ENCODE results near the gene UBTD2.

Gene UBTD2

DNA sequence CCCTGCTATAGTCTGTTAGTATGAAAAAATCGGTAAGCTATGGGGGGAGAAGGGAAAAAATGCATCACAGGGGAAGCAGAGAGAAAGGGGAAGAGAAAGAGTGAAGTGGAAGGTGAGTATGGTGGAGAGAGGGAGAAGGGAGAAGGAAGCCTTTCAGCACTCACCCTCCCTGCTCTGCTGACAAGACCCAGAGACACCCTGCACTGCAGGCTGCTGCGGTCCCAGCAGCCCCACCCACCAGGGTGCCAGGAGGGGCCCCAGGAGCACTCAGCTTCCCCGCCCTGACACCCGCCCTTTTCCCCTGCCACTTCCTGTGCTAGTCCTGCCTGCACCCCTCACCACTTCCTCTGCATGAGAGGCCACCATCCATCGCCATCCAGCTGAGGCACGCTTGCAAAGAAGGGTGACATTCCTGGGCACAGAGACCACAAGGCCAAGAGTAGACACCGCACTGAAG lies 108.3 kb downstream of the UBTD2 start:
- no peaks in the 10 kb centered on the region for H3K27me3 ChIP-seq (replicated peaks; ENCODE audit: insufficient read depth, low read length)
- H3K4me3 ChIP-seq (ENCODE audit: low read length) = peak overlapping the region; percentile 64
- no peaks in the 10 kb centered on the region for H4K20me1 ChIP-seq (ENCODE audit: insufficient read depth, low read length)
- DNase-seq = peak; percentile 90
- H3K4me1 ChIP-seq (ENCODE audit: low read length) = peaks cover 34% of the 10 kb centered on the region
- H3K9me2 ChIP-seq (replicated peaks; ENCODE audit: insufficient read depth, low read length) = no peaks in the 10 kb centered on the region
- no peaks in the 10 kb centered on the region for H3K36me3 ChIP-seq (replicated peaks; ENCODE audit: insufficient read depth, low read length)
- peak overlapping the region; percentile 54 for H3K9ac ChIP-seq (ENCODE audit: low read length)
- H3F3A ChIP-seq (ENCODE audit: insufficient read depth, low read length) = peaks cover 40% of the 10 kb centered on the region
- H3K4me2 ChIP-seq (ENCODE audit: low read depth, low read length) = peak overlapping the region; percentile 76
- peak overlapping the region; percentile 72 for H3K27ac ChIP-seq (ENCODE audit: low read length)
- TF ChIP-seq, protein P1, sequence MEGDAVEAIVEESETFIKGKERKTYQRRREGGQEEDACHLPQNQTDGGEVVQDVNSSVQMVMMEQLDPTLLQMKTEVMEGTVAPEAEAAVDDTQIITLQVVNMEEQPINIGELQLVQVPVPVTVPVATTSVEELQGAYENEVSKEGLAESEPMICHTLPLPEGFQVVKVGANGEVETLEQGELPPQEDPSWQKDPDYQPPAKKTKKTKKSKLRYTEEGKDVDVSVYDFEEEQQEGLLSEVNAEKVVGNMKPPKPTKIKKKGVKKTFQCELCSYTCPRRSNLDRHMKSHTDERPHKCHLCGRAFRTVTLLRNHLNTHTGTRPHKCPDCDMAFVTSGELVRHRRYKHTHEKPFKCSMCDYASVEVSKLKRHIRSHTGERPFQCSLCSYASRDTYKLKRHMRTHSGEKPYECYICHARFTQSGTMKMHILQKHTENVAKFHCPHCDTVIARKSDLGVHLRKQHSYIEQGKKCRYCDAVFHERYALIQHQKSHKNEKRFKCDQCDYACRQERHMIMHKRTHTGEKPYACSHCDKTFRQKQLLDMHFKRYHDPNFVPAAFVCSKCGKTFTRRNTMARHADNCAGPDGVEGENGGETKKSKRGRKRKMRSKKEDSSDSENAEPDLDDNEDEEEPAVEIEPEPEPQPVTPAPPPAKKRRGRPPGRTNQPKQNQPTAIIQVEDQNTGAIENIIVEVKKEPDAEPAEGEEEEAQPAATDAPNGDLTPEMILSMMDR (IDR thresholded peaks at IDR 0.05; ENCODE audit: low read length) = no peak
- no peak for TF ChIP-seq EZH2 (optimal IDR thresholded peaks at IDR 0.05; ENCODE audit: low read depth, low read length)
- TF ChIP-seq EZH2phosphoT487 (IDR thresholded peaks at IDR 0.05; ENCODE audit: low read length) = no peak
- no peaks in the 10 kb centered on the region for H3K9me3 ChIP-seq (replicated peaks; ENCODE audit: insufficient read depth, low read length)
- no peak overlapping the region for H2AFZ ChIP-seq (ENCODE audit: low read length)
- peaks cover 92% of the 10 kb centered on the region for H3K79me2 ChIP-seq (ENCODE audit: low read length)

DNA sequence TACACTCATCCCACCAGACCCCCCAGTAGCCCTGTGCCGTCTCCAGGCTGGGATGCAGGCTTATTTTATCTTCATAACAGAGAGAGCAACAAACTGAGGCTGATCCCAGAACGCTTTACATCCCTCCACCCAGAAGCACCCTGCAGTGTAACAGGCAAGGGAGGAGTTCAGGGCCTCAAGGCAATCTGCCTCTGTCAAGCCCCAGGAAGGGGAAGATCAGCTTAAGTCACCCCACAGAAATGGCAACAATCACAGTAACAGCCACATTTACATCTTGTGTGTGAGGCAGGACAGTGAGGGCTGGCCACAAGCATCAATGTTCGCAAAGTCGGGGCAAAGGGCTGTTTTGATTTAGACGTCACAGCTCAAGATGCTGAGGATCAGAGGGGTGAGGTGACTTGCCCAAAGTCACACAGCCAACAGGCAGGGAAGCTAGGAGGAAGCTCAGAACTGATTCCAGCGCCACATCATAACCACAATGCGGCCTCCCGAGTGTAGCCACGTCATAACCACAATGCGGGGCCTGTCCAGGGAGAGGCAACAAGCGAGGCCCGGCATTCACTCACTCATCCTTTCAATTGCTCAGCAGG lies 109.9 kb downstream of the UBTD2 start:
- Histone ChIP-seq H3K4me1 (ENCODE audit: low read length) (peaks cover 24% of the 10 kb centered on the region), H4K20me1 (ENCODE audit: insufficient read depth, low read length) (no peaks in the 10 kb centered on the region), H3K27me3 (replicated peaks; ENCODE audit: insufficient read depth, low read length) (no peaks in the 10 kb centered on the region), H3K9ac (ENCODE audit: low read length) (no peak overlapping the region), H3K36me3 (replicated peaks; ENCODE audit: insufficient read depth, low read length) (no peaks in the 10 kb centered on the region), H3K27ac (ENCODE audit: low read length) (no peak overlapping the region), H3K9me3 (replicated peaks; ENCODE audit: insufficient read depth, low read length) (no peaks in the 10 kb centered on the region), H3K4me2 (ENCODE audit: low read depth, low read length) (peak overlapping the region; percentile 76; the same call in 1 of the 2 replicates), H3F3A (ENCODE audit: insufficient read depth, low read length) (peaks cover 25% of the 10 kb centered on the region), H3K9me2 (replicated peaks; ENCODE audit: insufficient read depth, low read length) (no peaks in the 10 kb centered on the region), H3K4me3 (ENCODE audit: low read length) (0 out of 2 replicates have a peak overlapping the region, but pooled peaks have one; percentile 64), H2AFZ (ENCODE audit: low read length) (no peak overlapping the region), H3K79me2 (ENCODE audit: low read length) (peaks cover 97% of the 10 kb centered on the region)
- DNase-seq = no peak
- TF ChIP-seq EZH2phosphoT487 (IDR thresholded peaks at IDR 0.05; ENCODE audit: low read length) = no peak
- TF ChIP-seq, protein P1 (IDR thresholded peaks at IDR 0.05; ENCODE audit: low read length) = no peak
- no peak for TF ChIP-seq EZH2 (optimal IDR thresholded peaks at IDR 0.05; ENCODE audit: low read depth, low read length)

DNA sequence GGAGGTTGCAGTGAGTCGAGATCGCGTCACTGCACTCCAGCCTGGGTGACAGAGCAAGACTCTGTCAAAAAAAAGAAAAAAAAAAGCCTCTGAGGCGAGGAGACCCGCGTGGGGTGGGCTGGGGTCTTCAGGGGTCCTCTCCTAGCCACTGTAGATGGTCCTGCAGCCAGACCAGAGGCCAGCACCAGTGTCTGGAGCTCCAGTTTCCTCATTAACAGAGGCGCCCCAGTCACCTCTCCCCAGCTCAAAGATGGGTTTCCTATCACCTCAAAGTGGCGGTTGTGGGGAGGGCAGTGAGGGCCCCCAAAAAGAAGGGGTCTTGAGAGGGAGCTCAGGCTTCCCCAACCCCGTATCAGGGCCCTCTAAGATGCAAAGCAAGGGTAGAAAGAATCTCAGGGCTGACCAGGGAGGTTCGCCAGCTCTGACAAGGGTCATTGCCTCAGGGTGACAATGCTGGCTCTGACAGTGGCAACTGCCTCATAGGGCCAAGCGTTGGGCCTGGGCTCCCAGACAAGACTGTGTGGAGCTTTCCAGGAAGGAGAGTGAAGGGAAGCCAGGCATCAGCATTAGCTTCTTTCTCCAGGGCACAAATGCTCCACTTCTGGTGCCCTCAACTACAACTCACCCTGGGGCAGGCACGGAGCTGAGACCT lies 110.5 kb downstream of the UBTD2 start:
- TF ChIP-seq EZH2 (optimal IDR thresholded peaks at IDR 0.05; ENCODE audit: low read depth, low read length) = no peak
- TF ChIP-seq, protein P1 (IDR thresholded peaks at IDR 0.05; ENCODE audit: low read length) = no peak
- no peak for TF ChIP-seq EZH2phosphoT487 (IDR thresholded peaks at IDR 0.05; ENCODE audit: low read length)
- DNase-seq = no peak
- Histone ChIP-seq H3K4me2 (ENCODE audit: low read depth, low read length) (no peak overlapping the region), H4K20me1 (ENCODE audit: insufficient read depth, low read length) (no peaks in the 10 kb centered on the region), H3K27ac (ENCODE audit: low read length) (no peak overlapping the region), H3K27me3 (replicated peaks; ENCODE audit: insufficient read depth, low read length) (no peaks in the 10 kb centered on the region), H3K4me3 (ENCODE audit: low read length) (no peak overlapping the region), H3K9ac (ENCODE audit: low read length) (no peak overlapping the region), H3K36me3 (replicated peaks; ENCODE audit: insufficient read depth, low read length) (no peaks in the 10 kb centered on the region), H3K9me2 (replicated peaks; ENCODE audit: insufficient read depth, low read length) (no peaks in the 10 kb centered on the region), H3F3A (ENCODE audit: insufficient read depth, low read length) (peaks cover 19% of the 10 kb centered on the region), H3K9me3 (replicated peaks; ENCODE audit: insufficient read depth, low read length) (no peaks in the 10 kb centered on the region), H2AFZ (ENCODE audit: low read length) (no peak overlapping the region), H3K4me1 (ENCODE audit: low read length) (peaks cover 17% of the 10 kb centered on the region), H3K79me2 (ENCODE audit: low read length) (peaks cover 97% of the 10 kb centered on the region)

Data from MM.1S (cell line).